HG03095 (cell line): ENCODE data around the gene FOXK2.

ENCODE experiments used
- ATAC-seq: cut with Tn5 transposase; IDR thresholded peaks from one replicate; pipeline ENCODE4 v1.9.1; 2021; ENCODE audit warnings: moderate library complexity; ENCODE audit not compliant: unreplicated experiment

Gene FOXK2

DNA sequence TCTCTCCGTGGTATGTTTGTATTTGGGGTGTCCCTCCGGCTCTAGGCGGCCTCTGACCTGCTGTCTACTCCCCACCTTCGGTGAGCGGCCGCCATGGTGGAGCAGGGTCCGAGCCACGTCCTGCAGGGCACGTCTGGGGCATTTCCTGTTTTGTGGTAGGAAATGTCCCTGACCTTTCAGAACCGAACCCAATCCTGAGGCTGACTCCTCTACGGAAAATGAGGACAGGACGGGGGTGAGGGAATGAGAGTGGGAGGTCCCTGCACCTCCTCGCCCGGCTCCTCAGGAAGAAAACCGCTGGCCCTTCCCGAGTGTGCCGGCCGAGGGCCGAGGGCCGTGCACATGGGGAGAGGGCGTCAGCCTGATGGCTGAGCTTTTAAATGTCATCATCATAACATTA is 83.0 kb downstream of the FOXK2 start:
- ATAC-seq, result no peak

DNA sequence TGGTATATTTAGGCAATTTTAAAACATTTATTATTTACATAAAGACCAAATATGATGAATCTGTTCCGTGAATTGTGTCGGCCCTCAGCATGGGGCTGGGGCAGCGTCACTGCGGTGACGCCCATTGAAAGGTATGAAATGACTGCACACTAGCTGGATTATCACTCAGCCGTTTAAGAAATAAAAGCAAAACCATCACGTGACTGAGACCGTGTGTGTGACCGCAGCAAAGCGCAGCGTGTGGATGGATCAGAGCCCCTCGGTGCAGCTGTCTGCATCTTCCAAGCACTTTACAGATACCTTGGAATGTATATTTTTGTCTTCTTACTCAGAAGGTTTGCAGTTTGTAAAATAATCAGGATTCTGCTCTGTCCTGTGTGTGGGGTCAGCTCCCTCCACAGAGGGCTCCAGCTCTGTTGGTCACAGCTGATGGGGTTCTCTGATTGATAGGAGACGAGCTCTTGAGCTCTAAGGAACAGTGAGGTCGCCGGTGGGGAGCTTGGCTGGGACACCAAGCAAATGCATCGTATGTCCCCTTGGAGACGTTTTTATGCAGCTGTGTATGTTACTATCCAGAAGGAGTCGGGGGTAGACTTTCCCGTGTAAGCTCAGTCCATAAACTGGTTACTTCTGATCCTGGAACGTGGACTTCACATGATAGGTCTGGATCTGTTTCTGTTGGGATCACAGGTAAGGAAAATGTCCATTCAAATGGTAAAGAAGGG is 83.6 kb downstream of the FOXK2 start:
- no peak for ATAC-seq

GRCh38 chr17:82603981-82604448 is 84.5 kb downstream of the FOXK2 start:
- no peak for ATAC-seq

- no peak for ATAC-seq
Measured at GRCh38 chr17:82604532-82604931, 85.0 kb downstream of the FOXK2 start.

DNA sequence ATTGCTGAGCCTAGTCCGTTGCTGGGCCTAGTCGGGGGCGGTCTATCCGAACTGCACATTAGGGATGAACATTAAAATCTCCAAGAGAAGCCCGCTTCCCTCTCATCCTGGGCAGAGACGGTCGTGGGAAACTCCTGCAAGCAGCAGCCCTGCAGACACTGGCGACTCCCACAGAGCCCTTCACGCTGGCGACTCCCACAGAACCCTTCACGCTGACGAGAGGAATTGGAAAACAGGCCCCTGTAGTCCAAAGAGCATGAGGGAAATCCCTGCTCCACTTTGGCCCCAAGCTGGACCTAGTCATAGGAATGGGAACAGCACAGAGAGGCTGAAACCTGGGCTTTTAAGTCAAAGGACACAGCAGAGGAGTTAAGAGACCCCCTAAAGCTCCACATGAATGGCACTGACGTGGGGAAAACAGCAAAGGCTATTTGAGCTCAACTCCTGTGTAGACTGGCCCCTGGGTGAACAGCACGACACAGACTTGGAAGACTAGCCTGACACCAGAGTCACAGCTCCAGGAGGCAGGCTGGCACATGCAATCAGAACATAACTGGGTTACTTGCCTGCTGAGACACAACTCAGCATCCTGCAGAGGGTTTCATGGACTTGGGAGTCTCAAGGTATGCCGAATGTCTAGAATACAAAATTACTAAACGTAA is 86.5 kb downstream of the FOXK2 start:
- ATAC-seq, result no peak

DNA sequence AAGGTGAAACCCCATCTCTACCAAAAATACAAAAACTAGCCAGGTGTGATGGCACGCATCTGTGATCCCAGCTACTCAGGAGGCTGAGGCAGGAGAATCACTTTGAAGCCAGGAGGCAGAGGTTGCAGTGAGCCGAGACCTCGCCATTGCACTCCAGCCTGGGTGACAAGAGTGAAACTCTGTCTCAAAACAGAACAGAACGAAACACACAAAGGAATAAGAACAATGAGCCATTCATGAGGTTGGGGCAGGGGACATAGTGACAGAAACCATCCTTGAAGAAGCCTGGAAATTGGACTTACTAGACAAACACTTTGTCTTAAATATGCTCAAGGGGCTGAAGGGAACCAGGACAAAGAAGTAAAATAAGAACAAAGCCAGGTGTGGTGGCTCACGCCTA is 89.3 kb downstream of the FOXK2 start:
- ATAC-seq, result no peak

- no peak for ATAC-seq
Measured at GRCh38 chr17:82609655-82610054, 90.1 kb downstream of the FOXK2 start.

GRCh38 chr17:82611140-82612058 is 91.9 kb downstream of the FOXK2 start:
- no peak for ATAC-seq

- ATAC-seq, result no peak
Measured at GRCh38 chr17:82613283-82614094, 94.0 kb downstream of the FOXK2 start.

DNA sequence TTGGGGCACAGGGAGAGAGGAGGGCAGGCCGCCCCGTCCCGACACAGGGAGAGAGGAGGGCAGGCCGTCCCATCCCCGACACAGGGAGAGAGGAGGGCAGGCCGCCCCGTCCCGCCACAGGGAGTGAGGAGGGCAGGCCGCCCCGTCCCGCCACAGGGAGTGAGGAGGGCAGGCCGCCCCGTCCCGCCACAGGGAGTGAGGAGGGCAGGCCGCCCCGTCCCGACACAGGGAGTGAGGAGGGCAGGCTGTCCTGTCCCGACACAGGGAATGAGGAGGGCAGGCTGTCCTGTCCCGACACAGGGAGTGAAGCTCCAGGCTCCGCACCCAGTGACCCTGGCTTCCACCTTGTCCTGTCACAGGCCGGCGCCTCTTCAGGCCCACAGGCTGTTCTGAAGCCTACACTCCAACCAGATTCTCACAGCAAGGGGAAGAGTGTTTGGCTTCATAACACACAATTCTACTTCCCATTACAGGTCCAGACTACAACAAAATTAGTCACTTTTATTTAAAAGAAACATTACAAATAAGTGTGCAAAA is 94.6 kb downstream of the FOXK2 start:
- ATAC-seq, result no peak

DNA sequence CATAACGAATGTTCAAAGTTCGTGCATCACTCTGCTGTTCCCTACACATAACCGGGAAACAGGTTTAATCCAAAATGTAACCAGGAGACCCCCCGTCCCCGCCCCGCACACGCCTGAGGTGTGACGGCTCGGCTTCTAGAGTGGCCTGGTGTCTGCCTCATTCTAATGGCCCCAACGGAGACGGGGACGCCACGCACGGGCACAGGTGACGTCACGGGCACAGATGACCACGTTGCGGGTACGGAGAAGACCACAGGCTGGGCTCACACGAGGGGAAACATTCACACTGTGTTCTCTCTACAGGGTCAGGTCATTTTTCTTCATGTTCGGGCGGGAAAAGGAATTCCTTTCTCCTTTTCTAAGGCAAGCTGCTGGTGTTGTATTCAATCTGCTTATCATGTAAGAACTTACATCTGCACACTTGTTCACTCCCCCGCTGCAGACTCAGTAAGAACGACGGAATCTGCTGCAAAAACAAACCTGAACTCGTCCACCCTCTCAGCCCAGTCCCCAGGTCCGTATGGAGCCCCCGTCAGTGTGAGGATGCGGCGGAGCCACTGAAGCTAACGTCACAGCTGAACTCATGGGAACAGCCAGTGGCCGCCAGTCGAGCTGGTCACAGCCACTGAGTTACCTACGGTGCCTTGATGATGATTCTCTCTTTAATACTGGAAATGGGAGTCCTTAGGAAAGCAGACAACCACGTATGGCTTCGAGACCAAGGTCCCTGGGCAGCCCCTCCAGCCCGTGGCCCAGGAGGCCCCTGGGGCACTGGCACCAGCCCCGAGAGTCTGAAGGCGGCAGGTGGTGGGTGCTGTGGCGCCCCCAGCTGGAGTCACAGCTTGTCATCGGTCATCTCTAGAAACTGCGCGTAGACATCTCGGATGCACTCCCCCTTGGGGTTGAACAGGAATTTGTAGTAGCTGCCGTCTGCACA is 95.8 kb downstream of the FOXK2 start:
- no peak for ATAC-seq

DNA sequence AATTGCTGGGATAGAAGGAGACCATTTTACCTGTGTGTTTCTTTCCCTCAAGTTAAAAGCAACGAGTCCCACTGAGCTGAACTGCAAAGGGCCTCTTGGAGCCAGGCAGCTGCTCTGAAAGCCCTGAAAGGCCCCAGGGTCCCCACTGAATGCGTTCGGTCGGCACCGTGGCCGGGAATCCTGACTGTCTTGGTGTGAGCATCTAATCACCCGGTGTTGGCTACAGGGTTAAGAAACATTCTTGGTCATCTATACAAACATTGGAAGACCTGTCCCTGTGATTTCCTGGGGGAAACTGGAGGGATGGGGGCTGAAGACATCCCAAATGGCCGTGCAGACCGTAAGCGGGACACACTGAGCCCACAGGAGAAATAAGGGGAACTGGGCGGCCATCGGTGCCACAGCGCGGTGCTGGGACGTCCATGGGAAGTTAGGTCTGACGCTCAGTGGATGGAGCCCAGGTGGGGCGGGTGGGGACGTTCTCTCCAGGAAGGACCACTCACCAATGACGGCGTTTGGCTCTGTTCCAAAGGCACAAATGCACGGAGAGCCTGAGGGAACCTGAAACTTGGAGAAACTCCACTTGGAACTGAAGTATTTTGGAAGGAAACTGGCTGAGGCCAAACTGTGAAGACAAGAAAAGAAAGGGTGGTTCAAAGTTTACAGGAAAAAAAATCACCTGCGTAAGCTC is 96.6 kb downstream of the FOXK2 start:
- ATAC-seq, result no peak

- ATAC-seq, result no peak
Measured at GRCh38 chr17:82619211-82619610, 99.7 kb downstream of the FOXK2 start.

- no peak for ATAC-seq
Measured at GRCh38 chr17:82619641-82620040, 100.1 kb downstream of the FOXK2 start.

GRCh38 chr17:82623707-82624106 is 104.2 kb downstream of the FOXK2 start:
- no peak for ATAC-seq

DNA sequence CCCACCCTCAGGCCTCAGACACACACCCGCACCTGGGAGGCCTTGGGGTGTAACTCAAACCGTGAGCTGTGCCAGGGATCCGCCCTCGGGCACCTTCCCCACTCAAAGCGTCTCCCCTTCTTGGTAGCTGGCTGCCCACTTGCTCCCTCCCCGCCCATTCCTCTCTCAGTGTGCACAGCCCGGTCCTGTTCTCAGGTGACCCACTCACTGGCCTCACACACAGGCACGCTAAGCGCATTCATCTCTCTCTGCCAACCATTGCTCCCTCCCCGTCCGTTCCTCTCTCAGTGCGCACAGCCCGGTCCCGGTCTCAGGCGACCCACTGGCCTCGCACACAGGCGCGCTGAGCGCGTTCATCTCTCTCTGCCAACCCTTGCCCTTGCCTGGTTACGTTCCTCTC is 107.9 kb downstream of the FOXK2 start:
- no peak for ATAC-seq

DNA sequence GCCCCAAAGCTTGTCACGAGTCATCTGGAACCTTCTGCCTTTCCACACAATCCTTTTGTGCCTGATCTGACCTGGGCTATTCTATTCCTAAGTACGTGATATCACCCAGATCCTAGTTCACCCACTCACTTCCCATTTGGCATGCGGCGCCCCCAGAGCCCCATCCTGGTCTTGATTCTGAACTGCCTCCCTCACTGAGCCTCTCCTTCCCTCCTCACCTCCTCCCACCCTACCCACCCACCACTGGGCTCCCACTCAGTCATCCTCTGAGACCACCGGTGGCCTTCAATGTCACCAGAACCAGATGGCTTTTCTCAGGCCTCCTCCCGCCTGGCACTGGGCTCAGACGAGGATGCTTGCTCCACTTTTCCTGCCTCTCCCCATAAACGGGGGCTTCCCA is 110.2 kb downstream of the FOXK2 start:
- no peak for ATAC-seq

DNA sequence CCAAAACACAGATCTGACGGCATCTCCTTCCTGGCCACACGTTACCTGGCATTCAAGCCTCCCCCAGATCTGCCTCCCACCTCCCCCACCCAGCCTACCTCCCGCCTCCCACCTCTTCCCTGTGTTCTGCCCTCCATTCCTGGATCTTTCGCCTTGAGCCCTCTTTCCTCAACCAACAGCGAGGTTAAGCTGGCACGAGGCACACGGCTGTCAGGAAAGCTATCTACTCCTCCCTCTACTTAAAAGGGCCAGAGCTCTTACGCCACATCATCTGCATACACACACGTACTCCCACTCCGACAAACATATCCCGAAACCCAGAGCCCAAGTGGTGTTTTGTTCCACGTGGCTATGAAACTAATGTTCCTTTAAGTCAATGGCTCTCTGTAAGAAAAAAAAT is 110.7 kb downstream of the FOXK2 start:
- ATAC-seq, result no peak

DNA sequence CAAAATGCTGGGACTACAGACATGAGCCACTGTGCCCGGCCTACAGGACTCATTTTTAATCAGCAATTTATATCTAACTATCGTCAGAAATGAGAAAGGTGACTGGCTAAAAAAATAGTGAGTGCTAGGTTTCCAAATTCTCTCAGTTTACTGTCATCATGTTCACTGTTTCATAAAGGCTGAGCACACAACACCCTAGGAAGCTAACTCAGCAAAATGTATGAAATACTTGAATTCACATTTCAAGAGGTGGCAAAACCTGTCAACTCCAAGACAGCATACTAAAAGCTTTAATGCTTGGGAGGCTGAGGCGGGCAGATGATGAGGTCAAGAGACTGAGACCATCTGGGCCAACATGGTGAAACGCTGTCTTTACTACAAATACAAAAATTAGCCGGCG is 112.0 kb downstream of the FOXK2 start:
- ATAC-seq, result no peak
